H1 (cell line): ENCODE results near the gene PHLDA1.

Source experiments
- EZH2 ChIP-seq: fragments of 200-600 bp; sonication (generic); IDR thresholded peaks from 2 replicates; pipeline ENCODE4 v1.7.1; 2012; ENCODE audit warnings: low read depth, mild to moderate bottlenecking, moderate library complexity, low read length, inconsistent platforms; ENCODE audit not compliant: severe bottlenecking
- TAF1 ChIP-seq: IDR thresholded peaks from 2 replicates; pipeline ENCODE4 v1.6.1; 2011; ENCODE audit warnings: mild to moderate bottlenecking, low read depth, low read length
- TCF12 ChIP-seq: IDR thresholded peaks from 2 replicates; pipeline ENCODE4 v1.6.1; 2011; ENCODE audit warnings: low read depth, mild to moderate bottlenecking, low read length
- TF ChIP-seq, protein P1 (sequence below), 3 experiments: IDR thresholded peaks; 1 replicate in 2 of 3; 2 replicates in 1 of 3; pipeline versions ENCODE4 v1.5.1 to v1.6.1; 2011; ENCODE audit warnings: low read length in 3 of 3, mild to moderate bottlenecking in 3 of 3, inconsistent platforms in 2 of 3, low read depth in 1 of 3, moderate library complexity in 1 of 3; ENCODE audit not compliant: insufficient read depth in 1 of 3; ENCODE audit errors: control extremely low read depth in 1 of 3

DNA sequence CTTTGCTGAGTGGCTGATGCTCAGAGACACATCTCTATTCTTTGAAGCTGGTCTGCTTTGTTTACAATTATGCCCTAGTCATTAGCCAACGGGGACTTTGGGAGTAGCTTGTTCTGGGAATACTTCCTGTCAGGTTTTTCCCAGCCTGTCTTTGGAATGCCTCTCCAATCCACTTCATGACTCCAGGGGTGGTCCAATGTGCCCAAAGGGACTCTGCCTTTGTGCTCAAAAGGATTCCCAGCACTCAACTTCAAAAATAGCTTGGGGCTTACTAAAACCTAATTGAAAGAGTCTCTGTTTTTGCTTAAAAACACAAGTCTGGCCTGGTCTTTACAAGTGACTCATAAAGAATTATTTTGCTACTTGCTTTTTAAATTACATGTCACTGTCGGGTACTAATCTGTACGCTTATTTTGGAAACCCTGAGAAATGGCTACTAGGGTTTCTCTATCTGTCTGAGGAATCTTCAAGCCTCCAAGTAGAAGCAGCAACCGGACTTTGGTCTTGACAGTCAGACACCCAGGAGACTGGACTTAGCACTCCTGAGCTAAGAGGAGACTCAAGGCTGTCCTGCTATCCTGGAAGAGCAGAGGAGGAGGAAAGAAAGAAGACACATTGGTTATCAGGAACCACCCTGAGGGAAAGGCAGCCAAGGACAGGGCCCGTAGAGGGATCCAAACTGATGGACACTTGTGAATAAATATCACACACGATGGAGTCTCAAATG lies 20.7 kb downstream of the PHLDA1 start:
- TF ChIP-seq, protein P1, sequence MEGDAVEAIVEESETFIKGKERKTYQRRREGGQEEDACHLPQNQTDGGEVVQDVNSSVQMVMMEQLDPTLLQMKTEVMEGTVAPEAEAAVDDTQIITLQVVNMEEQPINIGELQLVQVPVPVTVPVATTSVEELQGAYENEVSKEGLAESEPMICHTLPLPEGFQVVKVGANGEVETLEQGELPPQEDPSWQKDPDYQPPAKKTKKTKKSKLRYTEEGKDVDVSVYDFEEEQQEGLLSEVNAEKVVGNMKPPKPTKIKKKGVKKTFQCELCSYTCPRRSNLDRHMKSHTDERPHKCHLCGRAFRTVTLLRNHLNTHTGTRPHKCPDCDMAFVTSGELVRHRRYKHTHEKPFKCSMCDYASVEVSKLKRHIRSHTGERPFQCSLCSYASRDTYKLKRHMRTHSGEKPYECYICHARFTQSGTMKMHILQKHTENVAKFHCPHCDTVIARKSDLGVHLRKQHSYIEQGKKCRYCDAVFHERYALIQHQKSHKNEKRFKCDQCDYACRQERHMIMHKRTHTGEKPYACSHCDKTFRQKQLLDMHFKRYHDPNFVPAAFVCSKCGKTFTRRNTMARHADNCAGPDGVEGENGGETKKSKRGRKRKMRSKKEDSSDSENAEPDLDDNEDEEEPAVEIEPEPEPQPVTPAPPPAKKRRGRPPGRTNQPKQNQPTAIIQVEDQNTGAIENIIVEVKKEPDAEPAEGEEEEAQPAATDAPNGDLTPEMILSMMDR (IDR thresholded peaks at IDR 0.05; ENCODE audit: control extremely low read depth in 1 of 3, insufficient read depth in 1 of 3, low read depth in 1 of 3, low read length in 3 of 3), result no peak
- no peak for TF ChIP-seq TAF1
- no peak for TF ChIP-seq EZH2
- TF ChIP-seq TCF12, result no peak
